Hepatocyte (in vitro differentiated cells): Measurements from ENCODE around the gene STRIP1.

Experiments
- EZH2 ChIP-seq: fragments of 200-600 bp; sonication (generic); IDR thresholded peaks from 2 replicates; pipeline ENCODE4 v1.6.1; 2016; ENCODE audit warnings: antibody characterized with exemption, mild to moderate bottlenecking, borderline replicate concordance
- EZH2phosphoT487 ChIP-seq: fragments of 200-600 bp; sonication (generic); IDR thresholded peaks from one replicate; pipeline ENCODE4 v1.6.1; 2018; ENCODE audit warnings: antibody characterized with exemption, mild to moderate bottlenecking, low read depth, moderate library complexity; ENCODE audit not compliant: unreplicated experiment, severe bottlenecking
- TF ChIP-seq, protein P1 (sequence below): fragments of 200-600 bp; sonication (generic); IDR thresholded peaks from 2 replicates; pipeline ENCODE4 v1.5.1; 2016; ENCODE audit warnings: antibody characterized with exemption, mild to moderate bottlenecking; ENCODE audit not compliant: poor library complexity

DNA sequence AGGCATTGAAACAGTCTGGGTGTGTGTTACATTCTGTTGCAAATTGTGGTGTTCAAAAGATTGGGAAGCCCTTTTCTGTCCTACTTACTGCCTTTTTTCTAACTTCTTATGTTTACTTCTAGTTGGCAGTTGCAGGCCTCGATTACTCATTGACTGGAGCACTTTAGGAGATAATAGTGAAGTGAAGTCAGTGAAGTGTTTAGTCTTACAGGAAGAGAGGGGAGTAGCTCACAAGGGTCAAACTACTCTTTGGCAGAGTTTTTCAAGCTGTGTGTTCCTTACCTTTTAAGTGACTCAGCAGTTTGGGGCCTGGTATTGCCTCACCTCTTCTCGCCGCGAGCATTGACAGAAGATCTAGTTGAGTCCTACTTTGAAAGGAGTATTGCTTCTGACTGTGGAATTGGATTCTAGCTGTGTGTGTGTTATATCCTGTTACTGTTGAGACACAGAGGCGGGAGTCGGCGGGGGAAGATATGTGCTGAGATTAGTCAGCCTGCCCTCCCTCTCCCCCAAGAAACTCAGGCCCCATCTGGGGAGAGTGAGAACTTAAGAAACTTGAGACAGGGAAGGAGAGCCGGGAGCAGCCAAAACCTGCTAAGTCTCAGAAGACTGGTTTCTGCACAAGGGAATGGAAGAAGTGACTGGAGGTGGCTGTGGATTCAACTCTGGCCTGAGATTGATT lies 30.5 kb upstream of the STRIP1 start:
- TF ChIP-seq, protein P1, sequence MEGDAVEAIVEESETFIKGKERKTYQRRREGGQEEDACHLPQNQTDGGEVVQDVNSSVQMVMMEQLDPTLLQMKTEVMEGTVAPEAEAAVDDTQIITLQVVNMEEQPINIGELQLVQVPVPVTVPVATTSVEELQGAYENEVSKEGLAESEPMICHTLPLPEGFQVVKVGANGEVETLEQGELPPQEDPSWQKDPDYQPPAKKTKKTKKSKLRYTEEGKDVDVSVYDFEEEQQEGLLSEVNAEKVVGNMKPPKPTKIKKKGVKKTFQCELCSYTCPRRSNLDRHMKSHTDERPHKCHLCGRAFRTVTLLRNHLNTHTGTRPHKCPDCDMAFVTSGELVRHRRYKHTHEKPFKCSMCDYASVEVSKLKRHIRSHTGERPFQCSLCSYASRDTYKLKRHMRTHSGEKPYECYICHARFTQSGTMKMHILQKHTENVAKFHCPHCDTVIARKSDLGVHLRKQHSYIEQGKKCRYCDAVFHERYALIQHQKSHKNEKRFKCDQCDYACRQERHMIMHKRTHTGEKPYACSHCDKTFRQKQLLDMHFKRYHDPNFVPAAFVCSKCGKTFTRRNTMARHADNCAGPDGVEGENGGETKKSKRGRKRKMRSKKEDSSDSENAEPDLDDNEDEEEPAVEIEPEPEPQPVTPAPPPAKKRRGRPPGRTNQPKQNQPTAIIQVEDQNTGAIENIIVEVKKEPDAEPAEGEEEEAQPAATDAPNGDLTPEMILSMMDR = no peak
- TF ChIP-seq EZH2 = no peak
- no peak for TF ChIP-seq EZH2phosphoT487
